Stimulated activated memory B cell treated with anti-CD40 and anti-IgM and Interleukin-4, amounts not matched to agents 10 μg/mL and 1 μg/mL and 100 μg/mL, for 72 hours (primary cell): Measurements from ENCODE around the gene ESRP2.

ENCODE experiments used
- ATAC-seq: fragments of 150-1000 bp; cut with Tn5 transposase; 2 replicates; pipeline ENCODE4 v1.10.0; 2021
- H3K27ac Mint-ChIP-seq: one replicate; pipeline ENCODE4 v1.8.0; 2022; ENCODE audit warnings: mild to moderate bottlenecking, mixed read lengths
- H3K27me3 Mint-ChIP-seq: one replicate; pipeline ENCODE4 v1.8.0; 2022; ENCODE audit warnings: mixed read lengths
- H3K36me3 Mint-ChIP-seq: one replicate; pipeline ENCODE4 v1.8.0; 2022; ENCODE audit warnings: mixed read lengths
- H3K4me1 Mint-ChIP-seq: one replicate; pipeline ENCODE4 v1.8.0; 2022; ENCODE audit warnings: mixed read lengths
- H3K4me3 Mint-ChIP-seq: one replicate; pipeline ENCODE4 v1.8.0; 2022; ENCODE audit warnings: mild to moderate bottlenecking, moderate library complexity, mixed read lengths
- H3K9me3 Mint-ChIP-seq: one replicate; pipeline ENCODE4 v1.8.0; 2022; ENCODE audit warnings: mixed read lengths

Gene ESRP2

GRCh38 chr16:68226116-68226515 is 9.8 kb downstream of the ESRP2 start:
- H3K27me3 Mint-ChIP-seq = no peaks in the 10 kb centered on the region
- H3K9me3 Mint-ChIP-seq = no peaks in the 10 kb centered on the region
- no peak overlapping the region for H3K4me3 Mint-ChIP-seq
- peak overlapping the region; percentile 83 for H3K27ac Mint-ChIP-seq
- ATAC-seq = no peak
- peaks cover 8% of the 10 kb centered on the region for H3K36me3 Mint-ChIP-seq
- H3K4me1 Mint-ChIP-seq = peaks cover 17% of the 10 kb centered on the region

- Mint-ChIP-seq H3K4me3 (no peak overlapping the region), H3K27me3 (no peaks in the 10 kb centered on the region), H3K36me3 (peaks cover 12% of the 10 kb centered on the region), H3K27ac (peak overlapping the region; percentile 37), H3K9me3 (no peaks in the 10 kb centered on the region), H3K4me1 (peaks cover 14% of the 10 kb centered on the region)
- no peak for ATAC-seq
These were observed 12.9 kb downstream of the ESRP2 start for GRCh38 chr16:68223072-68223471.

GRCh38 chr16:68219725-68220351 is 16.1 kb downstream of the ESRP2 start:
- Mint-ChIP-seq H3K4me1 (no peaks in the 10 kb centered on the region), H3K36me3 (peaks cover 29% of the 10 kb centered on the region), H3K27me3 (no peaks in the 10 kb centered on the region), H3K4me3 (no peak overlapping the region), H3K9me3 (no peaks in the 10 kb centered on the region), H3K27ac (no peak overlapping the region)
- no peak for ATAC-seq

GRCh38 chr16:68217506-68217905 is 18.4 kb downstream of the ESRP2 start:
- no peak overlapping the region for H3K27ac Mint-ChIP-seq
- H3K9me3 Mint-ChIP-seq = no peaks in the 10 kb centered on the region
- H3K27me3 Mint-ChIP-seq = no peaks in the 10 kb centered on the region
- H3K36me3 Mint-ChIP-seq = peaks cover 29% of the 10 kb centered on the region
- H3K4me3 Mint-ChIP-seq = no peak overlapping the region
- no peaks in the 10 kb centered on the region for H3K4me1 Mint-ChIP-seq
- no peak for ATAC-seq

- H3K27me3 Mint-ChIP-seq = no peaks in the 10 kb centered on the region
- ATAC-seq = no peak
- H3K4me3 Mint-ChIP-seq = no peak overlapping the region
- peaks cover 22% of the 10 kb centered on the region for H3K36me3 Mint-ChIP-seq
- no peaks in the 10 kb centered on the region for H3K4me1 Mint-ChIP-seq
- no peak overlapping the region for H3K27ac Mint-ChIP-seq
- no peaks in the 10 kb centered on the region for H3K9me3 Mint-ChIP-seq
These were observed 19.7 kb downstream of the ESRP2 start for GRCh38 chr16:68216240-68216639.

- Mint-ChIP-seq H3K36me3 (peaks cover 17% of the 10 kb centered on the region), H3K4me1 (no peaks in the 10 kb centered on the region), H3K27ac (peak overlapping the region; percentile 29), H3K9me3 (no peaks in the 10 kb centered on the region), H3K27me3 (no peaks in the 10 kb centered on the region), H3K4me3 (no peak overlapping the region)
- no peak for ATAC-seq
These were observed 20.6 kb downstream of the ESRP2 start for GRCh38 chr16:68215302-68215701.

GRCh38 chr16:68214726-68215125 is 21.2 kb downstream of the ESRP2 start:
- Mint-ChIP-seq H3K4me1 (no peaks in the 10 kb centered on the region), H3K27ac (peak overlapping the region; percentile 29), H3K4me3 (no peak overlapping the region), H3K27me3 (no peaks in the 10 kb centered on the region), H3K36me3 (peaks cover 17% of the 10 kb centered on the region), H3K9me3 (no peaks in the 10 kb centered on the region)
- ATAC-seq = no peak

- no peaks in the 10 kb centered on the region for H3K4me1 Mint-ChIP-seq
- no peaks in the 10 kb centered on the region for H3K27me3 Mint-ChIP-seq
- ATAC-seq = no peak
- H3K9me3 Mint-ChIP-seq = no peaks in the 10 kb centered on the region
- no peak overlapping the region for H3K4me3 Mint-ChIP-seq
- peaks cover 5% of the 10 kb centered on the region for H3K36me3 Mint-ChIP-seq
- H3K27ac Mint-ChIP-seq = no peak overlapping the region
These were observed 29.7 kb downstream of the ESRP2 start for GRCh38 chr16:68206245-68206644.

- no peak overlapping the region for H3K27ac Mint-ChIP-seq
- ATAC-seq = no peak
- peaks cover 16% of the 10 kb centered on the region for H3K36me3 Mint-ChIP-seq
These were observed 33.8 kb downstream of the ESRP2 start for GRCh38 chr16:68202091-68202519.

GRCh38 chr16:68200088-68200783 is 35.7 kb downstream of the ESRP2 start:
- Mint-ChIP-seq H3K9me3 (no peaks in the 10 kb centered on the region), H3K27me3 (no peaks in the 10 kb centered on the region), H3K4me3 (no peak overlapping the region), H3K4me1 (peaks cover 9% of the 10 kb centered on the region), H3K36me3 (peaks cover 16% of the 10 kb centered on the region), H3K27ac (peak overlapping the region; percentile 44)
- no peak for ATAC-seq

More at GRCh38 chr16:68202091-68202519, 33.8 kb downstream of the ESRP2 start:
- Mint-ChIP-seq H3K9me3 (no peaks in the 10 kb centered on the region), H3K4me1 (peaks cover 9% of the 10 kb centered on the region), H3K4me3 (no peak overlapping the region), H3K27me3 (no peaks in the 10 kb centered on the region)

GRCh38 chr16:68197250-68197649 is 38.7 kb downstream of the ESRP2 start:
- H3K27me3 Mint-ChIP-seq = no peaks in the 10 kb centered on the region
- no peak for ATAC-seq
- H3K36me3 Mint-ChIP-seq = peaks cover 19% of the 10 kb centered on the region
- no peaks in the 10 kb centered on the region for H3K9me3 Mint-ChIP-seq
- H3K4me1 Mint-ChIP-seq = peaks cover 31% of the 10 kb centered on the region
- no peak overlapping the region for H3K27ac Mint-ChIP-seq
- no peak overlapping the region for H3K4me3 Mint-ChIP-seq

GRCh38 chr16:68194251-68194650 is 41.7 kb downstream of the ESRP2 start:
- Mint-ChIP-seq H3K4me3 (no peak overlapping the region), H3K27me3 (no peaks in the 10 kb centered on the region), H3K36me3 (peaks cover 26% of the 10 kb centered on the region), H3K4me1 (peaks cover 22% of the 10 kb centered on the region), H3K27ac (no peak overlapping the region), H3K9me3 (no peaks in the 10 kb centered on the region)
- no peak for ATAC-seq

- H3K9me3 Mint-ChIP-seq = no peaks in the 10 kb centered on the region
- H3K36me3 Mint-ChIP-seq = peaks cover 44% of the 10 kb centered on the region
- no peak overlapping the region for H3K27ac Mint-ChIP-seq
- H3K4me1 Mint-ChIP-seq = peaks cover 22% of the 10 kb centered on the region
- no peaks in the 10 kb centered on the region for H3K27me3 Mint-ChIP-seq
- no peak for ATAC-seq
- no peak overlapping the region for H3K4me3 Mint-ChIP-seq
These were observed 45.0 kb downstream of the ESRP2 start for GRCh38 chr16:68190736-68191510.

GRCh38 chr16:68190081-68190480 is 45.8 kb downstream of the ESRP2 start:
- Mint-ChIP-seq H3K4me3 (no peak overlapping the region), H3K36me3 (peaks cover 44% of the 10 kb centered on the region), H3K9me3 (no peaks in the 10 kb centered on the region), H3K27ac (no peak overlapping the region), H3K27me3 (no peaks in the 10 kb centered on the region), H3K4me1 (peaks cover 22% of the 10 kb centered on the region)
- ATAC-seq = no peak

- H3K27me3 Mint-ChIP-seq = no peaks in the 10 kb centered on the region
- peaks cover 58% of the 10 kb centered on the region for H3K36me3 Mint-ChIP-seq
- no peaks in the 10 kb centered on the region for H3K9me3 Mint-ChIP-seq
- peaks cover 8% of the 10 kb centered on the region for H3K4me1 Mint-ChIP-seq
- no peak for ATAC-seq
- H3K27ac Mint-ChIP-seq = no peak overlapping the region
- H3K4me3 Mint-ChIP-seq = no peak overlapping the region
These were observed 47.8 kb downstream of the ESRP2 start for GRCh38 chr16:68188170-68188569.
